ENCODE measurements around the gene PCDHB8.
"Not testable (repeated sequence)": the region's sequence is repeated elsewhere in the genome, so short reads cannot be mapped to it uniquely, and the experiment has no call there.

PCDHB8 gene

DNA sequence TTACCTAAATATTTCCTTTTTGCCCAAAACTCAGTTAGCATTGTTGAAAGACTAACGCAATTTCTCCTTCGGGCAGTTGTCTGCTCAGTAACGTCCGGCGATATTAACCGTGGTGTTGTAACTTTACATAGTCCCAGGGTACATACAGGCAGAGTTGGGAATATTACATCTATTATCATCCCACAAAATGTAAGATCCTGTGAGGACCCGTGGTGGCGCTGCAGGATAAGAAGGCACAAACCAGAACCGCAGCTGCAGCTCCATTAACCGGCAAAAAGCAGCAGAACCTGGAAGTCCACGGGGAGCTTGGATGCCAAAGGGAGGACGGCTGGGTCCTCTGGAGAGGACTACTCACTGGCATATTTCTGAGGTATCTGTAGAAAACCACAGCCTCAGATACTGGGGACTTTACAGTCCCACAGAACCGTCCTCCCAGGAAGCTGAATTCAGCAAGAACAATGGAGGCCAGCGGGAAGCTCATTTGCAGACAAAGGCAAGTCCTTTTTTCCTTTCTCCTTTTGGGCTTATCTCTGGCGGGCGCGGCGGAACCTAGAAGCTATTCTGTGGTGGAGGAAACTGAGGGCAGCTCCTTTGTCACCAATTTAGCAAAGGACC lies at the start of gene PCDHB8:
PCDHB8 (plus strand) TSS at position 214 of the 615 bp plus-strand sequence; CDS start at position 459, 245 bp downstream.
- H3K9ac ChIP-seq (ENCODE audit: low read length); H3K79me2 ChIP-seq (ENCODE audit: low read length); H3K9me3 ChIP-seq (replicated peaks; ENCODE audit: insufficient read depth, low read length); H3K27me3 ChIP-seq (replicated peaks; ENCODE audit: insufficient read depth, low read length); H3K36me3 ChIP-seq (replicated peaks; ENCODE audit: insufficient read depth, low read length); H4K20me1 ChIP-seq (ENCODE audit: insufficient read depth, low read length); H2AFZ ChIP-seq (ENCODE audit: low read length); H3K27ac ChIP-seq (ENCODE audit: low read length); H3F3A ChIP-seq (ENCODE audit: insufficient read depth, low read length); H3K4me2 ChIP-seq (ENCODE audit: low read depth, low read length); H3K4me3 ChIP-seq (ENCODE audit: low read length); H3K4me1 ChIP-seq (ENCODE audit: low read length); H3K9me2 ChIP-seq (replicated peaks; ENCODE audit: insufficient read depth, low read length); DNase-seq: not testable (repeated sequence)

DNA sequence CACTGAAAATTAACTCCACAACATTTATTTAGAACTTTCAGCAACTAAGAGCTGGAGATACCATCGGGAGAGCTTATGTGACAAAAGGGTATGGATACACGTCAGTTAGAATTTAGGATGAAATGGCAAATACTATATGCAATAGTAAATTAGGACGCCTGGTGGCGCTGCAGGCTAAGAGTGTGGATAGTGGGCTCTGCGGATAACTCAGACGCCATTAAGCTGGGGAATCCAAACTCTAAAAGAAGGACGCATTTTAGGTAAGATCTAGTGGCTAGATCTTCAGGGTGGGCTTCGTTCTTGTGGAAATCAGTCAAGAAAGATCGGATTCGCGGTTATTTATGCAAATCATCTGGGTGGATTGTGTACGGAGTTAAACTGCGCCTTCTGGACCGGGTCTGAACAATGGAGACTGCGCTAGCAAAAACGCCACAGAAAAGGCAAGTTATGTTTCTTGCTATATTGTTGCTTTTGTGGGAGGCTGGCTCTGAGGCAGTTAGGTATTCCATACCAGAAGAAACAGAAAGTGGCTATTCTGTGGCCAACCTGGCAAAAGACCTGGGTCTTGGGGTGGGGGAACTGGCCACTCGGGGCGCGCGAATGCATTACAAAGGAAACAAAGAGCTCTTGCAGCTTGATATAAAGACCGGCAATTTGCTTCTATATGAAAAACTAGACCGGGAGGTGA lies 42.4 kb upstream of the PCDHB8 start, which contains the start of gene PCDHB5:
PCDHB5 (plus strand) TSS at position 177 of the 688 bp plus-strand sequence; CDS start at position 406, 229 bp downstream.
- TF ChIP-seq, protein P1, sequence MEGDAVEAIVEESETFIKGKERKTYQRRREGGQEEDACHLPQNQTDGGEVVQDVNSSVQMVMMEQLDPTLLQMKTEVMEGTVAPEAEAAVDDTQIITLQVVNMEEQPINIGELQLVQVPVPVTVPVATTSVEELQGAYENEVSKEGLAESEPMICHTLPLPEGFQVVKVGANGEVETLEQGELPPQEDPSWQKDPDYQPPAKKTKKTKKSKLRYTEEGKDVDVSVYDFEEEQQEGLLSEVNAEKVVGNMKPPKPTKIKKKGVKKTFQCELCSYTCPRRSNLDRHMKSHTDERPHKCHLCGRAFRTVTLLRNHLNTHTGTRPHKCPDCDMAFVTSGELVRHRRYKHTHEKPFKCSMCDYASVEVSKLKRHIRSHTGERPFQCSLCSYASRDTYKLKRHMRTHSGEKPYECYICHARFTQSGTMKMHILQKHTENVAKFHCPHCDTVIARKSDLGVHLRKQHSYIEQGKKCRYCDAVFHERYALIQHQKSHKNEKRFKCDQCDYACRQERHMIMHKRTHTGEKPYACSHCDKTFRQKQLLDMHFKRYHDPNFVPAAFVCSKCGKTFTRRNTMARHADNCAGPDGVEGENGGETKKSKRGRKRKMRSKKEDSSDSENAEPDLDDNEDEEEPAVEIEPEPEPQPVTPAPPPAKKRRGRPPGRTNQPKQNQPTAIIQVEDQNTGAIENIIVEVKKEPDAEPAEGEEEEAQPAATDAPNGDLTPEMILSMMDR (IDR thresholded peaks at IDR 0.05; ENCODE audit: low read length): peak; percentile 12
- TF ChIP-seq EZH2phosphoT487 (IDR thresholded peaks at IDR 0.05; ENCODE audit: low read length): no peak
- TF ChIP-seq EZH2 (optimal IDR thresholded peaks at IDR 0.05; ENCODE audit: low read depth, low read length): no peak
- Histone ChIP-seq H3K79me2 (ENCODE audit: low read length) (no peaks in the 10 kb centered on the region), H3K36me3 (replicated peaks; ENCODE audit: insufficient read depth, low read length) (no peaks in the 10 kb centered on the region), H3K4me3 (ENCODE audit: low read length) (no peak within 1 kb of the TSS), H3K27me3 (replicated peaks; ENCODE audit: insufficient read depth, low read length) (no peaks in the 10 kb centered on the region), H3K4me1 (ENCODE audit: low read length) (no peaks in the 10 kb centered on the region), H4K20me1 (ENCODE audit: insufficient read depth, low read length) (no peaks in the 10 kb centered on the region), H2AFZ (ENCODE audit: low read length) (no peak within 1 kb of the TSS), H3K9me3 (replicated peaks; ENCODE audit: insufficient read depth, low read length) (no peaks in the 10 kb centered on the region), H3F3A (ENCODE audit: insufficient read depth, low read length) (no peaks in the 10 kb centered on the region), H3K4me2 (ENCODE audit: low read depth, low read length) (no peak within 1 kb of the TSS), H3K27ac (ENCODE audit: low read length) (no peak within 1 kb of the TSS), H3K9ac (ENCODE audit: low read length) (no peak within 1 kb of the TSS), H3K9me2 (replicated peaks; ENCODE audit: insufficient read depth, low read length) (no peaks in the 10 kb centered on the region)
- no peak for DNase-seq

DNA sequence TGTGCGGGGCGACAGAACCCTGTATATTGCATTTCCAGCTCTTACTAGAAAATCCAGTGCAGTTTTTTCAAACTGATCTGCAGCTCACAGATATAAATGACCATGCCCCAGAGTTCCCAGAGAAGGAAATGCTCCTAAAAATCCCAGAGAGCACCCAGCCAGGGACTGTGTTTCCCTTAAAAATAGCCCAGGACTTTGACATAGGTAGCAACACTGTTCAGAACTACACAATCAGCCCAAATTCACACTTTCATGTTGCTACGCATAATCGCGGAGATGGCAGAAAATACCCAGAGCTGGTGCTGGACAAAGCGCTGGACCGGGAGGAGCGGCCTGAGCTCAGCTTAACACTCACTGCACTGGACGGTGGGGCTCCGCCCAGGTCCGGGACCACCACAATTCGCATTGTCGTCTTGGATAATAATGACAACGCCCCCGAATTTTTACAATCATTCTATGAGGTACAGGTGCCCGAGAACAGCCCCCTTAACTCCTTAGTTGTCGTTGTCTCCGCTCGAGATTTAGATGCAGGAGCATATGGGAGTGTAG lies 41.8 kb upstream of the PCDHB8 start:
- no peak for DNase-seq
- no peak overlapping the region for H2AFZ ChIP-seq (ENCODE audit: low read length)
- no peaks in the 10 kb centered on the region for H3K9me3 ChIP-seq (replicated peaks; ENCODE audit: insufficient read depth, low read length)
- H3K27me3 ChIP-seq (replicated peaks; ENCODE audit: insufficient read depth, low read length): no peaks in the 10 kb centered on the region
- H3F3A ChIP-seq (ENCODE audit: insufficient read depth, low read length): no peaks in the 10 kb centered on the region
- no peaks in the 10 kb centered on the region for H4K20me1 ChIP-seq (ENCODE audit: insufficient read depth, low read length)
- no peak overlapping the region for H3K9ac ChIP-seq (ENCODE audit: low read length)
- no peak overlapping the region for H3K27ac ChIP-seq (ENCODE audit: low read length)
- TF ChIP-seq, protein P1 (IDR thresholded peaks at IDR 0.05; ENCODE audit: low read length): no peak
- no peak for TF ChIP-seq EZH2phosphoT487 (IDR thresholded peaks at IDR 0.05; ENCODE audit: low read length)
- no peak for TF ChIP-seq EZH2 (optimal IDR thresholded peaks at IDR 0.05; ENCODE audit: low read depth, low read length)
- H3K79me2 ChIP-seq (ENCODE audit: low read length): no peaks in the 10 kb centered on the region
- H3K9me2 ChIP-seq (replicated peaks; ENCODE audit: insufficient read depth, low read length): no peaks in the 10 kb centered on the region
- no peak overlapping the region for H3K4me2 ChIP-seq (ENCODE audit: low read depth, low read length)
- H3K4me3 ChIP-seq (ENCODE audit: low read length): no peak overlapping the region
- no peaks in the 10 kb centered on the region for H3K4me1 ChIP-seq (ENCODE audit: low read length)
- H3K36me3 ChIP-seq (replicated peaks; ENCODE audit: insufficient read depth, low read length): no peaks in the 10 kb centered on the region

DNA sequence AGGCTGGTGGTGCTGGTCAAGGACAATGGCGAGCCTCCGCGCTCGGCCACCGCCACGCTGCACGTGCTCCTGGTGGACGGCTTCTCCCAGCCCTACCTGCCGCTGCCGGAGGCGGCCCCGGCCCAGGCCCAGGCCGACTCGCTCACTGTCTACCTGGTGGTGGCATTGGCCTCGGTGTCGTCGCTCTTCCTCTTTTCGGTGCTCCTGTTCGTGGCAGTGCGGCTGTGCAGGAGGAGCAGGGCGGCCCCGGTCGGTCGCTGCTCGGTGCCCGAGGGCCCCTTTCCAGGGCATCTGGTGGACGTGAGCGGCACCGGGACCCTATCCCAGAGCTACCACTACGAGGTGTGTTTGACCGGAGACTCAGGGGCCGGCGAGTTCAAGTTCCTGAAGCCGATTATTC lies 40.2 kb upstream of the PCDHB8 start:
- not testable (repeated sequence) for H3K27me3 ChIP-seq (replicated peaks; ENCODE audit: insufficient read depth, low read length); H3K27ac ChIP-seq (ENCODE audit: low read length); H3K79me2 ChIP-seq (ENCODE audit: low read length); H3K4me1 ChIP-seq (ENCODE audit: low read length); H4K20me1 ChIP-seq (ENCODE audit: insufficient read depth, low read length); H2AFZ ChIP-seq (ENCODE audit: low read length); H3K4me3 ChIP-seq (ENCODE audit: low read length); H3F3A ChIP-seq (ENCODE audit: insufficient read depth, low read length); H3K9ac ChIP-seq (ENCODE audit: low read length); H3K9me3 ChIP-seq (replicated peaks; ENCODE audit: insufficient read depth, low read length); H3K36me3 ChIP-seq (replicated peaks; ENCODE audit: insufficient read depth, low read length); H3K9me2 ChIP-seq (replicated peaks; ENCODE audit: insufficient read depth, low read length); H3K4me2 ChIP-seq (ENCODE audit: low read depth, low read length); DNase-seq

All from MM.1S (cell line).